Uterus (tissue), 2 donors: ENCODE results near the gene FUT1.

Experiments
- POLR2A ChIP-seq, 2 donors: fragments of 450-650 bp; IDR thresholded peaks; one replicate each; pipeline ENCODE4 v1.6.1; 2016; ENCODE audit warnings: antibody characterized with exemption in 2 of 2, mild to moderate bottlenecking in 1 of 2, moderate library complexity in 1 of 2
- TF ChIP-seq, protein P1 (sequence below), 4 experiments: fragments of 200-600 bp in 2 of 4; fragments of 450-650 bp in 2 of 4; sonication (generic) in 2 of 4; IDR thresholded peaks; one replicate each; pipeline ENCODE4 v1.5.1; 2016 to 2019; ENCODE audit warnings: antibody characterized with exemption in 4 of 4, mild to moderate bottlenecking in 2 of 4, moderate library complexity in 1 of 4

- TF ChIP-seq, protein P1, sequence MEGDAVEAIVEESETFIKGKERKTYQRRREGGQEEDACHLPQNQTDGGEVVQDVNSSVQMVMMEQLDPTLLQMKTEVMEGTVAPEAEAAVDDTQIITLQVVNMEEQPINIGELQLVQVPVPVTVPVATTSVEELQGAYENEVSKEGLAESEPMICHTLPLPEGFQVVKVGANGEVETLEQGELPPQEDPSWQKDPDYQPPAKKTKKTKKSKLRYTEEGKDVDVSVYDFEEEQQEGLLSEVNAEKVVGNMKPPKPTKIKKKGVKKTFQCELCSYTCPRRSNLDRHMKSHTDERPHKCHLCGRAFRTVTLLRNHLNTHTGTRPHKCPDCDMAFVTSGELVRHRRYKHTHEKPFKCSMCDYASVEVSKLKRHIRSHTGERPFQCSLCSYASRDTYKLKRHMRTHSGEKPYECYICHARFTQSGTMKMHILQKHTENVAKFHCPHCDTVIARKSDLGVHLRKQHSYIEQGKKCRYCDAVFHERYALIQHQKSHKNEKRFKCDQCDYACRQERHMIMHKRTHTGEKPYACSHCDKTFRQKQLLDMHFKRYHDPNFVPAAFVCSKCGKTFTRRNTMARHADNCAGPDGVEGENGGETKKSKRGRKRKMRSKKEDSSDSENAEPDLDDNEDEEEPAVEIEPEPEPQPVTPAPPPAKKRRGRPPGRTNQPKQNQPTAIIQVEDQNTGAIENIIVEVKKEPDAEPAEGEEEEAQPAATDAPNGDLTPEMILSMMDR (IDR thresholded peaks at IDR 0.05): no peak
- no peak for TF ChIP-seq POLR2A (IDR thresholded peaks at IDR 0.05)
Measured at GRCh38 chr19:48794291-48794690, 41.9 kb upstream of the FUT1 start.
